Karpas-422 (cell line): Measurements from ENCODE around the gene SOSTDC1. TPM values are rescaled to one million over a fixed set of nuclear protein-coding genes. Genes with fewer than 3 reads are reported as not detected.

Source experiments
- DNase-seq: peaks from one replicate; pipeline ENCODE4 v3.0.0-alpha.2; 2015
- H2AFZ ChIP-seq: fragments of 200-600 bp; sonication (generic); 2 replicates; pipeline ENCODE4 v1.6.1; 2014; ENCODE audit warnings: antibody characterized with exemption, low read length, mixed read lengths
- H3K27ac ChIP-seq: fragments of 200-600 bp; sonication (generic); 2 replicates; pipeline ENCODE4 v1.5.1; 2014; ENCODE audit warnings: mild to moderate bottlenecking, low read length, moderate library complexity
- H3K27me3 ChIP-seq: fragments of 200-600 bp; sonication (generic); 2 replicates; pipeline ENCODE4 v1.6.1; 2014; ENCODE audit warnings: low read length, mixed read lengths
- H3K36me3 ChIP-seq: fragments of 200-600 bp; sonication (generic); 2 replicates; pipeline ENCODE4 v1.6.1; 2014; ENCODE audit warnings: low read length, mixed read lengths; ENCODE audit not compliant: insufficient read depth
- H3K4me1 ChIP-seq: fragments of 200-600 bp; sonication (generic); 2 replicates; pipeline ENCODE4 v1.6.1; 2014; ENCODE audit warnings: mild to moderate bottlenecking, low read length, mixed read lengths
- H3K4me2 ChIP-seq: fragments of 200-600 bp; sonication (generic); 2 replicates; pipeline ENCODE4 v1.6.1; 2014; ENCODE audit warnings: low read length, low read depth, mild to moderate bottlenecking; ENCODE audit not compliant: poor library complexity, severe bottlenecking
- H3K4me3 ChIP-seq: fragments of 200-600 bp; sonication (generic); 2 replicates; pipeline ENCODE4 v1.5.1; 2014; ENCODE audit warnings: mild to moderate bottlenecking, antibody characterized with exemption, low read length, mixed read lengths
- H3K79me2 ChIP-seq: fragments of 200-600 bp; sonication (generic); 2 replicates; pipeline ENCODE4 v1.6.1; 2014; ENCODE audit warnings: mild to moderate bottlenecking, low read length, mixed read lengths
- H3K9ac ChIP-seq: fragments of 200-600 bp; sonication (generic); 2 replicates; pipeline ENCODE4 v1.6.0; 2014; ENCODE audit warnings: low read length
- H3K9me2 ChIP-seq: fragments of 200-600 bp; sonication (generic), shearing (Covaris generic); replicated peaks from 2 replicates; pipeline ENCODE4 v1.6.0; 2014; ENCODE audit warnings: mild to moderate bottlenecking, low read length, moderate library complexity; ENCODE audit not compliant: insufficient read depth
- H3K9me3 ChIP-seq: fragments of 300-700, 200-600 bp; sonication (generic); 2 replicates; pipeline ENCODE4 v1.6.1; 2014; ENCODE audit warnings: low read length, mixed read lengths
- H4K20me1 ChIP-seq: fragments of 200-600 bp; sonication (generic); 2 replicates; pipeline ENCODE4 v1.6.1; 2014; ENCODE audit warnings: mild to moderate bottlenecking, antibody characterized with exemption, low read length, low read depth; ENCODE audit not compliant: insufficient read depth
- total RNA-seq: library from RNA; depleted of rRNA; stranded (reverse); fragments of >200 nt; shearing (Covaris generic); gene quantifications from 2 replicates; pipeline ENCODE4 v1.2.3, GENCODE V29; 2014; ENCODE audit warnings: low replicate concordance

SOSTDC1 gene
- total RNA-seq, 1 experiment from 2014 or later = not detected

DNA sequence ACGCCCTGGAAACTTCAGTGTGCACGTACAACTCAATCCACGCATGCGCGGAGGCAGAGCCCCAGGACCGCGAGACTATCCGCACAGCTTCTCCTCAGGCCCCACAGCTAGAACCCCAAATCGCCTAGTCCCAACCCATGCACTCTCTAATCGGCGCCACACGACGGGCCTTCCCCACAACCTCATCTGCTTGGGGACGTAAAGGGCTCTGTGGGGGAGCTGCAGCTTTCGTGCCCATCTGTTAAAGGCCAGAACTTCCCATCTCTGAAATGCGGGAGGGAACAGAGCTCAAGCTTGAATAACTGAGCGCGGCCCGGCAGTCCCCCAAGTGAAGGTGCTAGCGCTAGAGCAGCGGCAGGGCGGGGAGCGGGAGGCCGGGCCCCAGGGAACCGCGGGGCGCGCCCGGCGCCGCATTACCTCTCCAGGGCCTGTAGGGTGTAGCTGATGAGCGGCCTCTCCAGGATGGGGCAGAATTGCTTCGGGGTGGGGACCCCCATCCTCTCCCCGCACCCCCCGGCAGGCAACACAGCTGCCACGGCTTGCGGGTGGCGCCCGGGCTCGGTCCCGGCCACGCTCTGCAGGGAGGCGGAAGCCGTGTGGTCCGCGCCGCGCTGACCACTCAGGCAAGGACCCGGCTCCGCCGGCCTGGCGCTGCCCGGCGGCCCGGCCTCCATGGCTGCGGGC lies 44.7 kb downstream of the SOSTDC1 start:
- H4K20me1 ChIP-seq = no peaks in the 10 kb centered on the region
- DNase-seq = peak; percentile 95
- H3K9me2 ChIP-seq = no peaks in the 10 kb centered on the region
- peak overlapping the region; percentile 87 for H3K9ac ChIP-seq
- no peaks in the 10 kb centered on the region for H3K9me3 ChIP-seq
- H3K4me3 ChIP-seq = peak overlapping the region; percentile 78
- H3K4me1 ChIP-seq = peaks cover 18% of the 10 kb centered on the region
- H3K27me3 ChIP-seq = no peaks in the 10 kb centered on the region
- H2AFZ ChIP-seq = peak overlapping the region; percentile 98
- H3K79me2 ChIP-seq = no peaks in the 10 kb centered on the region
- H3K27ac ChIP-seq = no peak overlapping the region
- no peaks in the 10 kb centered on the region for H3K36me3 ChIP-seq
- peak overlapping the region; percentile 90 for H3K4me2 ChIP-seq

DNA sequence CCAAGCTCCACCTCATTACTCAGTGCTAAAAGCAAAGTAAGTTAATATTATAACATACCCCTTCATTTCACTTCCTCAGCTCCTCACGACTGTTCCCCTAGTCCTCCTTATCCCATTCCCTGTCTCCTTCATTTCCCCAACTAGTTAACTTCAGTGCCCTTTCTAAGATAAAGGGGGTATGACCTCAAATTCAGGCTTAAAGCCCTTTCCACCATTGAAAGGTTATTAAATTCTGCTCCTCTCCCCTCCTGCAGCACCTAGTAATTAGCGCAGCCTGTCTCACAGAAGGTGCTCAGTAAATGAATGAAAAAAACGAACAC lies 45.2 kb downstream of the SOSTDC1 start:
- Histone ChIP-seq H3K9ac (peak overlapping the region; percentile 87), H3K27me3 (no peaks in the 10 kb centered on the region), H4K20me1 (no peaks in the 10 kb centered on the region), H3K9me3 (no peaks in the 10 kb centered on the region), H3K79me2 (no peaks in the 10 kb centered on the region), H3K4me3 (peak overlapping the region; percentile 78), H3K9me2 (no peaks in the 10 kb centered on the region), H3K4me2 (peak overlapping the region; percentile 90), H2AFZ (peak overlapping the region; percentile 98), H3K36me3 (no peaks in the 10 kb centered on the region), H3K27ac (no peak overlapping the region), H3K4me1 (peaks cover 18% of the 10 kb centered on the region)
- DNase-seq = no peak

DNA sequence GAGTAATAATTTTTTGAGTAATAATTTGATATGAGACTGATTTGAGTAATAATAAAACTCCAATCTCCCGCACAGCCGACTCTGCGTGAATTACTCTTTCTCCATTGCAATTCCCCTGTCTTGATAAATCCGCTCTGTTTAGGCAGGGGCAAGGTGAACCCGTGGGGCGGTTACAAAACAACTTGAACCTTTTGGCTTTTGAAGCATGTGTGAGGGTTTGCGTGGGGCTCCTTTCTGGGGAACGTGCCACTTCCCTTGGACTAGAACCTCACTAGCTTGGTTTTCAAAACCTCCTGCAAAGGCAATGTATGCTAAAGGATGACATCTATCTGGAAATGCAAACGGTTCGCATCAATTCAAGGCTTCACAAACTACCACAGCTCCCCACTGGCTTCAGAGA lies 45.7 kb downstream of the SOSTDC1 start:
- Histone ChIP-seq H3K4me2 (peak overlapping the region; percentile 90), H3K4me3 (peak overlapping the region; percentile 78; the same call in 1 of the 2 replicates), H3K9ac (peak overlapping the region; percentile 87), H3K79me2 (no peaks in the 10 kb centered on the region), H3K27ac (no peak overlapping the region), H3K36me3 (no peaks in the 10 kb centered on the region), H2AFZ (peak overlapping the region; percentile 98), H3K27me3 (no peaks in the 10 kb centered on the region), H3K9me2 (no peaks in the 10 kb centered on the region), H3K9me3 (no peaks in the 10 kb centered on the region), H3K4me1 (peaks cover 18% of the 10 kb centered on the region), H4K20me1 (no peaks in the 10 kb centered on the region)
- DNase-seq = no peak

DNA sequence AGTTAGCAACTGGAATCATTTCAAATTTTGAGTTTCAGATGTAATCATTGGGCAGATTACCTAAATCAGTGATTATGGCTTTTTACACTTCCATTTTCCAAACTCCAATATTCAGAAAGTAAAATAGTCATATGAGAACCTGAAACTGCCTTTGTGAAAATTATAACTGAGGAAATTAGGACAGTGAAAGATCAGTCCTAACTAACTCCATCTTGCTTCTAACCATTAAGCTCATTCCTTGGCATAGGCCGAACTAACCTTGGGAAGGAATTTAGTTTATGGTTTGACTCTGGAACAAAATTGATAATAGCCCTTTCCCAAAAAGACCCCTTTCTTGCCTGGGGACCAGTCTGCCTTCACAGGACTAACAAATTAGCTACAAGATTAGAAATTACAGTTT lies 46.4 kb downstream of the SOSTDC1 start:
- H3K79me2 ChIP-seq = no peaks in the 10 kb centered on the region
- H3K4me3 ChIP-seq = no peak overlapping the region
- no peaks in the 10 kb centered on the region for H3K27me3 ChIP-seq
- H3K9me2 ChIP-seq = no peaks in the 10 kb centered on the region
- peaks cover 18% of the 10 kb centered on the region for H3K4me1 ChIP-seq
- no peak overlapping the region for H3K27ac ChIP-seq
- no peaks in the 10 kb centered on the region for H4K20me1 ChIP-seq
- no peaks in the 10 kb centered on the region for H3K36me3 ChIP-seq
- no peaks in the 10 kb centered on the region for H3K9me3 ChIP-seq
- no peak overlapping the region for H2AFZ ChIP-seq
- no peak overlapping the region for H3K9ac ChIP-seq
- no peak for DNase-seq
- H3K4me2 ChIP-seq = no peak overlapping the region

DNA sequence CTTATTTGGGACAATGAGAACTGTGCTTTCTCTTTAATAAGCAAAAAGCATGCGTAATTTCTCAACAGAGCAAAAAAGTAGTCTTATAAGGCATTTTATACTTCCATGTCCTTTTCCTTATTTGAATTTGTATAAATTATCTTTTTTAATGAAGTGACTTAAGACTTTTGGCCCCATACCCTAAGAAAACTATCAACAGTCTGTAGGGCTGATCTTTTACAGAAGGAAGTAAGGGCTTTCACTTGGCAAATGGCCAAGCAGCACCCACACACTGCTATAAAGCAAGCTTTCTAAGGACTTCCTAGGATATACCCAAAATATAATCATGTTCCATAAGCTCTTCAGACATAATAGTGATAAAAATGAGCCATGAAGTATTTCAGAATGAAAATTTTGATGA lies 47.6 kb downstream of the SOSTDC1 start:
- H3K9me2 ChIP-seq = no peaks in the 10 kb centered on the region
- DNase-seq = peak; percentile 45
- no peak overlapping the region for H3K27ac ChIP-seq
- no peaks in the 10 kb centered on the region for H3K9me3 ChIP-seq
- H3K4me2 ChIP-seq = no peak overlapping the region
- H3K9ac ChIP-seq = no peak overlapping the region
- H3K4me3 ChIP-seq = no peak overlapping the region
- H3K36me3 ChIP-seq = no peaks in the 10 kb centered on the region
- H3K4me1 ChIP-seq = peaks cover 18% of the 10 kb centered on the region
- no peaks in the 10 kb centered on the region for H3K79me2 ChIP-seq
- H2AFZ ChIP-seq = no peak overlapping the region
- no peaks in the 10 kb centered on the region for H4K20me1 ChIP-seq
- no peaks in the 10 kb centered on the region for H3K27me3 ChIP-seq

DNA sequence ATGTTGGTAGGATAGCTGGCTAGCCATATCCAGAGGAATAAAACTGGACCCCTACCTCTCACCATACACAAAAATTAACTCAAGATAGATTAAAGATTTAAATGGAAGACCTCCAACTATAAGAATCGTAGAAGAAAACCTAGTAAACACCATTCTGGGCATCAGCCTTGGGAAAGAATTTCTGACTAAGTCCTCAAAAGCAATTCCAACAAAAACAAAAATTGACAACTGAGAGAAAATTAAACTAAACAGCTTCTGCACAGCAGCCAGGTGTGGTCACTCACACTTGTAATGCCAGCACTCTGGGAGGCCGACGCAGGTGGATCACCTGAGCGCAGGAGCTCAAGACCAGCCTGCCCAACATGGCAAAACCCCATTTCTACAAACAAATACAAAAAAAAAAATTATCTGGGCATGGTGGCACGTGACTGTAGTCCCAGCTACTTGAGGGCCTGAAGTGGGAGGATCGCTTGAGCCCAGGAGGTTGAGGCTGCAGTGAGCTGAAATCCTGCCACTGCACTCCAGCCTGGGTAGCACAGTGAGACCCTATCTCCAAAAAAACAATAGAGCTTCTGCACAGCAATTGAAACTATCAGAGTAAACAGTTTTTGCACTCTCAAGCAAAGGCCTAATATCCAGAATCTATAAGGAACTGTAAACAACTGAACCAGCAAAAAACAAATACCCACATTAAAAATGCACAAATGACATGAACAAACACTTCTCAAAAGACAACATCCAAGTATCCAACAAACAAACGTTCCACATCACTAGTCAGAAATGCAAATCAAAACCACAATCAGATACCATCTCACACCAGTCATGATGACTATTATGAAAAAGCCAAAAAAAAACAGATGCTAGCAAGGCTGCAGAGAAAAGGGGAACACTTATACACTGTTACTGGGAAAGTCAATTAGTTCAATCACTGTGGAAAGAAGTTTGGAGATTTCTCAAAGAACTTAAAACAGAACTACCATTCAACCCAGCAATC lies 49.0 kb downstream of the SOSTDC1 start:
- no peak overlapping the region for H3K9ac ChIP-seq
- no peaks in the 10 kb centered on the region for H3K9me3 ChIP-seq
- H3K27ac ChIP-seq = no peak overlapping the region
- DNase-seq = no peak
- H3K4me1 ChIP-seq = peaks cover 17% of the 10 kb centered on the region
- H3K9me2 ChIP-seq = no peaks in the 10 kb centered on the region
- H3K79me2 ChIP-seq = no peaks in the 10 kb centered on the region
- no peaks in the 10 kb centered on the region for H3K27me3 ChIP-seq
- no peak overlapping the region for H3K4me3 ChIP-seq
- H3K4me2 ChIP-seq = no peak overlapping the region
- no peaks in the 10 kb centered on the region for H4K20me1 ChIP-seq
- H2AFZ ChIP-seq = no peak overlapping the region
- H3K36me3 ChIP-seq = no peaks in the 10 kb centered on the region

DNA sequence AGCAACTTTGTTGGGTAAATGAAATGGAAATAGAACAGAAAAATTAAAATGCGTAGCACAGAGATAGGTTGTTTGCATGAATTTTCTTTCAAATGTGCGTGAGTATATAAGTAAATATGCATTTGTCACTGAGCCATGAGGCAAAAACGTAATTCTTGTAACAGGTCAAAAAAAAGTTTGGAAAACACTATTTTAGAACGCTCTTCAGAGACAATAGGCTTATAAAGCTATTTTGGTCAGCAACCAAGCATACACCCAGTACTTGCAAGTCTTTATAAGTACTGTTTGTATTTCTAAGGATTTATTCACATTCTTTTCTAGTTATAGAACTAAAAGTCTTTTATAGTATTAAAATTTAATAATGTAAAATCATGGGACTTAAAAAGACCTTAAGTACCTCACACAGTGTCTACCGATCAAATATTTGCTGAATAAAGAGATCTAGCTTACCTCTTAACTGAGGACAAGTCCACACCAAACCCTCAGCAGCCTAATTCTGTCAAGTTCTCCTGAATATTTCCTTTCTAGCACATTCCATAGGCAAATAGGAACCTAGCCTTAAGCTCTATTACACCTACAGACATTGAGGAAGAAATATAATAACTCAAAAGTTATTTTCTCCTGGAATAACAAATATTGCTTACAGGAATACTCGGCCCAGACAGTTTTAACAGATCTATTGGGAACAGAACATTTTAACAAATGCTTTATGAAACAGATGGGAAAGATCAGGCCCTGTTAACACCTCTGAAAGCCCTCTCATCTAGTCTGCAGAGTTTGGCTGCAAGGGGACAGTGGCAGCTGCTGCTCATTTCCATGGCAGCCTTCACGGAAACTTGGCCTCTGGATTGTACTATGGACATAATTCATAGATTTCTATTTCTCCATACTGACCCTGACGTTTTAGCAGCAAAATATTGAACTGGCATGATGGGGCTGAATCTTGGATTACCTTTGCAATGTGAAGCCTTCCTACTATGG lies 53.0 kb downstream of the SOSTDC1 start:
- H3K4me1 ChIP-seq = no peaks in the 10 kb centered on the region
- H3K79me2 ChIP-seq = no peaks in the 10 kb centered on the region
- no peak overlapping the region for H3K27ac ChIP-seq
- no peaks in the 10 kb centered on the region for H3K36me3 ChIP-seq
- no peaks in the 10 kb centered on the region for H3K9me2 ChIP-seq
- no peak overlapping the region for H3K9ac ChIP-seq
- H3K4me3 ChIP-seq = no peak overlapping the region
- H3K4me2 ChIP-seq = no peak overlapping the region
- H3K9me3 ChIP-seq = no peaks in the 10 kb centered on the region
- no peaks in the 10 kb centered on the region for H3K27me3 ChIP-seq
- H4K20me1 ChIP-seq = no peaks in the 10 kb centered on the region
- H2AFZ ChIP-seq = no peak overlapping the region
- no peak for DNase-seq
